HG02938 (cell line): Measurements from ENCODE around the gene TIMP4.

Source experiments
- ATAC-seq: cut with Tn5 transposase; IDR thresholded peaks from one replicate; pipeline ENCODE4 v1.9.1; 2021; ENCODE audit warnings: mild to moderate bottlenecking, moderate library complexity; ENCODE audit not compliant: unreplicated experiment

Gene TIMP4

DNA sequence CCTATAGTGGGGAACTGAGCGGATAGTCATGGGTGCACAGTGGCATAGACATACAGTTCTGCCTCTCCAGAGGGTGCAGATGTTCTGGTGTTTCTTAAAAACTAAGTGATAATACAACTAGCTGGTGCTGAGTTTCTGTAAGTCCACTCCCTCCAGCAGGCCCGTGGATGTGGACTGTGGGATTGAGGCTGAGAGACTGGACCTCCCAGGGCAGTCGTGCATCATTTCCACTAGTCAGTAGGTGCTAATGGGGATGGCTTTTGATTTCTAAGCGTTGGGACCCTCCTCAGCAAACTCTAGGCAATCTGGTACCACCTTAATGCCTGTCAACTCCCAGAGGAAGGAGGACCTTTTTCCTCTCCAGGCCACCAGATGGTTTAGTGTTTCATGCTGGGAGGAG, 27.3 kb upstream of the TIMP4 start:
- ATAC-seq = no peak

DNA sequence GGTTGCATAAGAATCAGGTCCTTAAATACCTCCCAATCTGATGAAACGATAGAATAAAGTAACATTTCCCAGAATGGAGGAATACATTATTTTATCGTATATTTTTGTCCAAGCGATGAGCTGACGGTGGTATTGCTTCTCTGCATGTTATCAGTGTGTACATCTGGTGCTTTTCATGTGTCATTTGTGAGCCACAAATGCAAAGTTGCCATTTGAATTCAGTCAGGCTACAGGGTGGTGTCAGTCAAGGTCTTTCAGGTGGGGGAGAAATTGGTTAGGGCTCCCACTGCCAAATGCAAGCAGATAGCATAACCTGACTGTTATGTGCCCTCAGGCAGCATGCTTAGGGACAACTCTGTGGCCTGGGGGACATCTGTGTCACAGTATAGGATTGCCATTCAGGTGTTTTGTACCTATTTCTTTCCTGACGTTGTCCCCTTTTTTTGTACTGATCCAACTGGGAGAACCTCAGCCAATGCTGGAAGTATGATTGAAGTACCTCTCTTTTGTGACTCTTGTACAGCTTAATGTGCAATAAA, 26.5 kb upstream of the TIMP4 start:
- no peak for ATAC-seq

DNA sequence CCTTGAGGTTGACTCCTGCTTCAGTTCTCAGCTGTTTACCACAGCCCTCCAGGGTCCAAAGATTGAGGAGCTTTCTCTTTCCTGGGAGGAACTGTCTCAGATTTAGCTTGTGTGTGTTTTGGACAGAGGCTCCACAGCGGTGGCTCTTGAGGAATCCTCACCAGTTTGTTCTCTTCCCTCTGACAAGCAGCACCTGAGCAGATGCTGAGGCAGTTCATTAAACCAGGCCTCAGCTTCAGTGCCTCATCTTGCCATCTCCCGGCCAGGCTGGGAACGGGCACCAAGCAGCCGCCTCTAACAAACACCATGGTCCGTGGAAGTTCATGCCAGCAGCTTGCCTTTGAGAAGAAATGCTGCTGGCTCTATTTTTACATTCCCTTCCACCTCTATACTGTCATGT, 25.8 kb upstream of the TIMP4 start:
- no peak for ATAC-seq

DNA sequence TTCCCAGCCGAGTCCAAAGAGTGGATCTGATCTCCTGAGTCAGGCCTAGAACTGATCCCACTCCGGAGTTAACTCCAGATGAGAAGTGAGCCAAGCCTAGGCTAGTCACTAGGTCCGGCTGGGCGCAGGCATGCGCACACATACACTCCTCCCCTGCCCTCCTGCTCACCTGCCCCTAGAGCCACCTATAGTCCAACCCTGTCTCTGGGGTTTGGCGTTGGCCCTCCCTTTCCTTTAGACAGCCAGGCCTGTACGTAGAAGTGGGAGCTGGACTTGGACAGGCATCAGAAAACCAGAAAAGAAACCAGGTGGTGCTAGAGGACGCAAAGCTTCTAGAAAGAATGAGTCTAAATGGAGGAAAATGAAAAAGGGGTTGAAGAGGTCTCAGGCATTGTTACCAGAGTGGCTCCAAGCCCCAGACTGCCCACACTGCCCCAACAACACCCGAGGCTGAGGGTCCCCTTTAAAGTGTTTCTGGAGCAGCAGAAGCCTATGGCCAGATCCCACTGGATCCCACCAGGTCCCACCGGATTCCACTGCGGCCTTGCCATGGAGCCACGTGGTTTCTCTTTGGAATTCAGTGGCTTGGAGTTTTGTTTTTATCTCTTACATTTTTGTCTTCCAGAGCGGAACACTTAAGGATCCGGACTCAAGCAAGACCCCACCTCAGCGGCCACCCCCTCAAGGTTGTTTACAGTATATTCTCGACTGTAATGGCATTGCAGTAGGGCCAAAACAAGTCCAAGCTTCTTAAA, 24.2 kb upstream of the TIMP4 start:
- no peak for ATAC-seq

DNA sequence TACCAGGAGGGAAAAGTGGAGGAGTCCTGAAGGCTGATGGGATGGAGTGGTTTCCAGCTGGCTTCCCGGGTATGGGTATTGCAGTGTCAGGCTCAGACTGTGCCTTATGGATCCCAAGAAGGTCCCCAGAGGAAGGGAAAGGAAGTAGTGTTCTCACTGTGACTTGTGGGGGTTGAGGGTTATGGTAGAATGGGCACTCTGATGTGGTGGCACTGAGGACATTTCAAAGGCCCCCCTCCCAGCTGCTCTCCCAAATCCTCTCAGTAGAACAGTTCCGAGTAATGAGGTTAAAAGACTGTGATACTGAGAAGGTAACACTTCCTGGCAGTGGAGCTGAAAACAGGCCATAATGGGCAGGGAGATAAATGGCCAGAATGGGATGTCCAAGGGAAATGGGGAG, 23.1 kb upstream of the TIMP4 start:
- no peak for ATAC-seq

DNA sequence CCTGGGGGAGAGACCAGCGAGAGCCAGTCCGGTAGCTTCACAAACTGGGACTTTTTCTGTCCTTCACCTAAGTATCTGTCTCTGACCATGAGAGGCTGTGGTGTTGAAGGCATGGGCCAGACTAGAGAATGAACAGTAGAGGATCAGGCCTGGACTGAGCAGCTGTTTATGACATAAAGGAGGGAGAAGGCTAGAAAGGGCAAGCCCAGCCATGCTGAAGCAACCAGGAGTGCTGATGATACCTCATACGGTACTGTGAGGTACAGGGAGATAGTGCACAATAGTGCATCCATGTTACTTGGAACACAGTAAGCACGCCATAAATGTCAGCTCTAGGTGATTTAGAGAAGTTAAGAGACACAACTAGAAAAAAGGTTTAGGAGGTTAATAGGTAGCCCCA, 22.6 kb upstream of the TIMP4 start:
- no peak for ATAC-seq

DNA sequence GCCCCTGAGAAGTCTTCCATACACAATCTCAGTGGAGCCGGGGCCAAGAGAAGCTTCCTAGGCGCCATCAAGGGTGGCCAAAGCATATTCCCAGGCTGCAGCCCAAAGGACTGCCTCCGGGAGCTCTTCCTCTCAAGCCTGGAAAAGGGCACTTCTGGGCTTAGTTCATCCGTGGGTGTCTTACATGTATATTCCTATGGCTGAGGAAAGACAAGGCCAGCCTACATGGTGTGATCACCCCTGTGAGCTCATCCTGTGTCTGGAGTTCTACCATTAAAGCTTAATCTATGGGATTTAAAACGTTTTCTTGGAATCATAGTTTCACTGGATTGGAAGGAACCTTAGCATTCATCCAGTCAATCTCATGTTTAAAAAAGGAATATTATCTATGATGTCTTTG, 21.9 kb upstream of the TIMP4 start:
- ATAC-seq = no peak

DNA sequence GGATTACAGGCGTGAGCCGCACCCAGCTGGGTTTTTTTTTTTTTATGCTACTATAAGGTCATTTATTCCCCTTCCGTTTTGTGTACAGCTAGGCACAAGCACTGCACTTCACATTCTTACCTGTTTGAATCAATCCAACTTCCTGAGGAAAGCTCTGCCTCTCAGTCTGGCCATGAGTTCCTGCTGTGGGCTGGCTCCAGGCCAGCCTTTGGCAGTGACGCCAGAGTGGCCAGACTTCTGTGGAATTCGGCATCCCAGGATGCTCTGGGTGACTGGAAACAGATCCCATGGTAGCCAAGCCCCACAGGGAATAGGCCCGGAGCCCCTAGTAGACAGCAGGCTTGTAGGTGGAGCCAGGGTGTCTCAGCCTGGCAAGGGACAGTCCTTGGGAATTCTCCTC, 21.5 kb upstream of the TIMP4 start:
- ATAC-seq = no peak

DNA sequence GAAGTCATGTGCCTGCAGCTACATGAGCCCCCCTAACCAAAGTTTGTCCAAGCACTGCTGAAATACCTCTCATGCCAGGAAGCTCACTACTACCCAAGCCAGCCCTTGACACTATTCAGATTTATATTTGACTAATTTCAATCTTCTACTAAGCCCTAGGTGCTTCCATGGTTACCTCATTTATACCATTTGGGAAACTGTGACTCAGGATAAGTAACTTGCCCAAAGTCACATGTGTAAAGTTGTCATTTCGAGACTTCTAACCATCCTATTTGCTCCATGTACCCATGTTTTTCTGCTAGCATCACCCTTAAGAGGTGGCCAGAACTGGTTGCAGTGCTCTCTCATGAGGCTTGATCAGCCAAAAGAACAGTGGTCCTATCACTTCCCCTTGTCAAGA, 20.7 kb upstream of the TIMP4 start:
- no peak for ATAC-seq

DNA sequence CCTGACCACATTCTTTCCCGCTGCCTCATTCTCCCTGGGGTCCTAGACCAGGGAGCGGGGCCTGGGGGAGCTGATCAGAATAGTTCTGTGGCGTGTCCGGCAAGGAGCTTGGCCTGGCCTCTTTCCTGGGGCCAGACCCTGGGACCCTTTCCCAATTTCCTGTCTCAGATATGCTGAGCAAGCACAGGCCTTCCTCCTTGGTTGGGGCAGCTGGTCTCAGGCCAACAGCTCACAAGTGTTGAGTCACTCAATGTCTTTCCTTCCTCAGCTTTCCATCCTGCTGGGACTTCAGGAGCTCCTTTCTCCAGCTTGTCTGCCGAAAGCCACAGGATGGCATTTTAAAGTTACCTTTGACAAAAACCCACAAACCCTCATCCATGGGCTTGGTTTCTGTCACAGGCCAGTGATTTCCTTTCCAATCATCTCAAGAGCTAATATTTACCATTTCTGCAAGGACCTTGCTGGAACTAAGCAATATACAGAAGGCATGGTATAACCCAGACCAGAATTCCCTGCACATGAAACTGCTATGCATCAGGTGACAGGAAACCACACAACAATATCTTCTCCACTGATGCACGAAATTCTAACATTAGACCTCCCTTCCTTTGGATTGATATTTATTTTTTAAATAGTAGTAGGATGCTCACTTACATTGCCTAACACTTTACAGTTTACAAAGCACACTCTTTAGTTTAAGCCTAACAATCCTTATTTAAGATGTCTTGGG, 19.5 kb upstream of the TIMP4 start:
- ATAC-seq = no peak

DNA sequence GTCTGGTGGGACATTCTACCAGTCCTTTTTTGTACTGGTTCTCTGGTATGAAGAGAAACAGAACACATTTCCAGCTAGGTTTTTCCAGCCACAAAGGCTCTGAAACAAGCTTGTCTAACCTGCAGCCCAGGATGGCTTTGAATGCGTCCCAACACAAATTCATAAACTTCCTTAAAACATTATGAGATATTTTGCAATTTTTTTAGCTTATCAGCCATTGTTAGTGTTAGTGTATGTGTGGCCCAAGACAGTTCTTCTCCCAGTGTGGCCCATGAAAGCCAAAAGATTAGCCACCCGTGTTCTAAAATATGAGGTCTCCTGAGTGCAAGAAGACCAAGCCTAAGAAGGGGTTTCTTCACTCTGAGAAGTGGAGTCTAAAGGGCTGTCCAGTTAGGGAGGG, 18.4 kb upstream of the TIMP4 start:
- no peak for ATAC-seq

DNA sequence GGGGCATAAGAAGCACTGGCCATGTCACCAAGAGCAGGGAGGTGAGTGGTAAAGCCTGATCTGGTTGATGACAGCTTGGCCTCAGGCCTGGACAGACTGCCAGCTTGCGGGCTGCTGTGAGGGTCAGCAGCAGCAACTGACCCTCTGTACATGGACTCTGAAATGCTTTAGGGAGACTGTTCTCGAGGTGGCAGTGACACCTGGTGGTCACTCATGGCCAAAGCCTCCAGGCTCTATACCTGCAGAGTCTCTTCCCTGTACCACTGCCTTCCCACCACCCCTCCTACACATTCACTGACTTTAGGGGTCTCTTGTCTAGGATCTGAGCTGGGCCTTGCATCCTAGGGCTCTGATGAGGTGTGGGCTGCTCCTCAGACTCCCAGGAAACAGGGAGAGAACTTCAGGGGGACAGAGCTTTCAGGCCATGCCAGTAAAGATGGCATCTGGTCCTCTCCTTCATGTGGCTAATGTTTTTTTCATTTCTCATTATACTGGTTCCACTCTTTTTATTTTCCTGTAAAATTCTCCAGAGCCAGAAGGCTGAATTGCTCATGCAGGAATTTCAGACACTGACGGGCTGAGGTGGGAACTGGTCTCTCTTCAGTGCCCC, 17.2 kb upstream of the TIMP4 start:
- ATAC-seq = no peak

DNA sequence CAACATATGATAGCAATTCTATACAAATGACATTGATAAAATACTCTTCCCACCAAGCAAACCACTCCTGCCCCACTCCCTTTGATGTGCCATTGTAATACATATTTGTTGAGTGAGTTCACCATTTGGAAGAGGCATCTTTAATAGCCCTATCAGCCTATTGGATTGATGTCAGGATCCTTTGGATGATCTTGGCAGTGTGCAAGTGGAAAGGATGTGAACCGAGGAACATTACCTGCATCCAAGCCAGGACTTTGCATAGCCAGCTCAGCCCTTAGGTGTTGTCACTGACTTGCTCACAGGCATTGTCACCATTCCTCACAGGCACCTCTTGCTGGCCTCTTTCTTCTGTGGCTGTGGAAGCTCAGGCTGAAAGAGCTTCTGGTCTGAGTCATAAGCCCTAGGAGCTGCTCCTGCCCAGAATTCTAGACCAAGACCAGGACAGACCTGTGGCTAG, 16.5 kb upstream of the TIMP4 start:
- no peak for ATAC-seq

DNA sequence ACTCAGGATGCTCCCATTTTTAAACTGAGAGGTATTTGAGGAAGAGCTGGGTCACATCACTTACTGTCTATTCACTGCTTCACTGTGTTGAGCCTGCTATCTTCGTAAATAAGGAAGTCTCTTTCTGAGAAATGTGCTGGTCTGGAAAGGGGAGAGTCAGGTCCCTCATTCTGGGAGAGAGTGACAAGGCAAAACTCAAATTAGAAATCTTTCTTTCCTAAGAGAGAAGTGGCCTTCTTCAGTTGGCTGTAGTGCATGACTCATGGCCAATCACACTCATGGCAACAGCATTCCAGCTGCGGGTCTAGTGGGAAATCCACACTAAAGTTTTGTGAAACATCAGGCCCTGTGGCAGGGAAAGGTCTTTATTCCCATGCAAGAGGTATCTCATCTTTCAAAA, 11.5 kb upstream of the TIMP4 start:
- ATAC-seq = no peak

DNA sequence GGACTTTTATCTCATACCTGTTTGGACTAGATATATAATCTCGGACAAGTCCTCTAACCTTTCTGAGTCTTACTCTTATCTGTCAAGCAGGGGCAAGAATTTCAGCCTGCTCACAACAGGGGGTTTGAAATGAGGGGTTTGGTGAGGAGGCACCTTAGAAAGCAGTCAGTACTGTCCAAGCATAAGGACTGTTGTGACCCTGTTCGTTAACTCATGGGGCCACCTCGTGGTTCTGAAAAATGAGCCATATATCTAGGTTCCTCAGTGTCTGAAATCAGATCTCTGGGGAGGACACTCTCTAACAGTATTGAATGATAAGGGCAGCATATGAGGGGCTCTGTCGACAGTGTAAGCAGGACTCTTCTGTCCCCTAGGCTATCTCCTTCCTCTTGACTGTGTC, 7.2 kb upstream of the TIMP4 start:
- no peak for ATAC-seq

DNA sequence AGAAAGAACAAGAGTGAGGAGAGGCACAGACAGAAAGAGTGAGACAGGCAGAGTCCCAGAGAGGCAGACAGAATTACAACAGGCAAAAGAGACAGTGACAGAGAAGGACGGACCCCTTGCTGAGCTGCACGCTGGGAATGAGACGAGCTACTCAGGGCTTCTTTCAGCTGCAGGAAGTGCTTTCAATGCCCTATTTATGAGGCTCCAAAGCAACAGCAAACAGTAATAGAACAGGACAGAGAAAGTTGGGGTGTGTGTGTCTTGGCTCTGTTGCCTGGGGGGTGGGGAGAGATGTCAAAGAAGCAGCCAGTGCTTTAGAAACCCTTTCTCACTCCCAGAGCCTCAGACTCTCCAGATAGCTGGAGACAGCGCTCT, 502 bp upstream of the TIMP4 start:
- ATAC-seq = no peak

DNA sequence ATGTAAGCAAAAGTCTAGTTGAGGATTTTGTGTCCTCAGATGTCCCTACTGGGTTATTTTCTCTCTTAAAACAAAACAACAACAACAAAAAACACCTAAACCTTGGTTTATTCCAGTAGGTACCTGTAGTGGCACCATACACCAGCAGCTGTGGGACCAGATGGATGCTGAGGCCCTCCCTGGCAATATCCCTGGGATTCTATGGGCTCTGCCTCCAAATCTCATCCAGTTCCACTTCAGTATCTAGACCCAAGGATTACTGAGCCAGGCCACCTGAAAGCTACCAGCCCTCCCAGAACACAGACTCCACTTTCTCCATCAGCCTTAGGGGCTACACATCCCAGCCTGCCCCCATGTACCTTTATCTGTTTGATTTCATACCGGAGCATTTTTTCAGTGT, 1.7 kb downstream of the TIMP4 start:
- no peak for ATAC-seq

DNA sequence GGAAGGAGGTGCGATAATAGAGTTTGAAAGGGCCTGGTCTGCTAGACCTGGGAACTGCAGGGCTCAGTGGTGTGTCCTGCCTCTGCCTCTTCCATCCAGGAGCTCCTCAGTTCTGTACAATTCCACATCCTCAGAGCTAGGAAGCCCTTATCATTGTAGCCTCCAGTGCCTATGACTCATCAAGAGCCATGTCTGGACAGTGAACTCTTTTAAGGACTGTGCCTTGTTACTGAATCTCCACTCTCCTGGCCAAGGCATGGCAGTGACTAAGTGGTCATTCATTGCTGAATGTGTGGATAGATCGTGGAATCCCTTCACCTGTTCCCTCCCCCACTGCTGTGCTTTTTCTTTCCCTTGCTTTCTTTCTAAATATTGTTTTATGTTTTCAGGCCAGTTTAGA, 2.9 kb downstream of the TIMP4 start:
- no peak for ATAC-seq

DNA sequence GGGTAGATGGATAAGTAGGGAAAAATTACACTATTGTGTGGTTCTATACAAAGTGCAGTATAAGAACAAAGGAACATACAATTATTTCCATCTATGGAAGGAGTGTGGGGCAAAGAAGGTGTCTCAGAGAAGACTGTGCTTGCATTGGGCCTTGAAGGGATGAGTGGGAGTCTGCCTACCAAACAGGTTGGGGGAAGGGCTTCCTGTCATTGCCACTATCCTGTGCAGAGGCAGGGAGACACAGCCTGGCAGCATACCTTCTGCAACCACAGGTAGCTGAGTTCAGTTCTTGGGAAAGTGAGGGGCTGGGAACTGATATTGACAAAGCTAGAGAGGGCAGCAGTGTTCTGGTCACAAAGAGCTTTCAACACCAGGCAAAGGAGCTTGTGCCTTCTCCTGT, 3.4 kb downstream of the TIMP4 start:
- ATAC-seq = no peak

DNA sequence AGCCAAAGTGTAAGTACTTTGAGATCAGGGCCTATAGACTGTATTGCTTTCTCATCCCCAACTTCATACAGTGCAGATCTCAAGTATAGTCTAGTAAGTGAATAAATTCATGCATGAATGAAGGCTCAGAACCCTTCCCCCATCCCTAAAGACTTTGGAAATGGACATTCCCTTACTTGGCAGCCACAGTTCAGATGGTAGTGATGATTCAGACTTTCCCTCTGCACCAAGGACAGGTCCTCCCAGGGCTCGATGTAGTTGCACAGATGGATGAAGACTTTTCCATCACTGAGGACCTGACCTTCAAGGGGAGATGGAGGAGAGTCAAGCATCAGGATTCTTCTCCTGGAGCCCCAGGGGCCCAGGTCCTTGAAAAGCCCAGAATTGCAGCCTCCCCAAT, 4.6 kb downstream of the TIMP4 start:
- no peak for ATAC-seq

DNA sequence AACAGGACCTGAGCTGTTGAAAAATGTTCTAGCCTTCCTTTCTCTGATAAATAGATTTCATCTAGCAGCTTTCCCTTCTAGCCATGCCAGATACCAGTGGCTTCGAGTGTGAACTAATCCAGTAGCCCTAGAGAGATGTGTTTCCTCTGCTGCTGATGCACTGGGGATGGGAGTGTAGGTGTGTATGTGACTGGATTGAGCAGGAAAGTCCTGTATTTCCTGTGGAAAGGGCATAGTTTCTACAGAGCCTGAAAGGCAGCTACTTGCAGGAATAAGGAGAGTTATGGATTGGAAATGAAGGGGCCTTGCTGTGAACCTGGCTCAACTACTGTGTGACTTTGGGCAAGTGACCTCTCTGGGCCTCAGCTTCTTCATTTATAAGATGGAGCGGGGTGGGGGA, 8.6 kb downstream of the TIMP4 start:
- ATAC-seq = no peak

DNA sequence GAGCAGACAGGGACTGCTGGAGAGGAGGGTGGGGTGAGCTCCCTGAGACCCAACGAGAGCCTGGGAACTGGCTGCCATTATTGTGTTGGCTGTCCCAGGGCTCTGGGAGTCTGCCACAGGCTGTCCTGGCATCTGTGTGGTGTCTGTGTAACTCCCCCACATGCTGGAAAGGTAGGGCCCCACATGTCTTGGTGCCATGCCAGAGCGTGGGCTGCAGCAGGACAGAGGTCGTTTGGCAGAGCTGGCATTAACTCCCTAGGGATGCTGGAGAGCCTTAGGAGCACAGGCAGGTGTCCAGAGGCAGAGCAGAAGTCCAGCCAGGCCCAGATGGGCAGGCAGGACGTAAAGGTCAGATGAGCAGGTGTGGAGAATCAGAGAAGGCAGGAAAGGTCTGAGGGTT, 9.7 kb downstream of the TIMP4 start:
- no peak for ATAC-seq
